NCI-H1092 treated with DMSO at 0.1 percent for 48 hours (cell line): ENCODE data around the gene SNED1.

Experiments used
- DNase-seq: peaks from one replicate; lab custom pipeline; 2025; lab: John Stamatoyannopoulos, UW

Gene SNED1

GRCh38 chr2:241006412-241006811, 8.0 kb downstream of the SNED1 start:
- DNase-seq: no peak

GRCh38 chr2:241007111-241007510, 8.7 kb downstream of the SNED1 start:
- no peak for DNase-seq

- no peak for DNase-seq
Measured at GRCh38 chr2:241007880-241008710, 9.7 kb downstream of the SNED1 start.

- no peak for DNase-seq
Measured at GRCh38 chr2:241008711-241009121, 10.3 kb downstream of the SNED1 start.

- DNase-seq: no peak
Measured at GRCh38 chr2:241009191-241009590, 10.8 kb downstream of the SNED1 start.

- no peak for DNase-seq
Measured at GRCh38 chr2:241009601-241010530, 11.4 kb downstream of the SNED1 start.

GRCh38 chr2:241010531-241011295, 12.3 kb downstream of the SNED1 start:
- no peak for DNase-seq

GRCh38 chr2:241011296-241011600, 12.8 kb downstream of the SNED1 start:
- no peak for DNase-seq

GRCh38 chr2:241011751-241012510, 13.5 kb downstream of the SNED1 start:
- no peak for DNase-seq

GRCh38 chr2:241014224-241014623, 15.8 kb downstream of the SNED1 start:
- DNase-seq: no peak

- DNase-seq: no peak
Measured at GRCh38 chr2:241014764-241015163, 16.3 kb downstream of the SNED1 start.

GRCh38 chr2:241015439-241015838, 17.0 kb downstream of the SNED1 start:
- no peak for DNase-seq

GRCh38 chr2:241017228-241017940, 19.0 kb downstream of the SNED1 start:
- no peak for DNase-seq

GRCh38 chr2:241018051-241018891, 19.9 kb downstream of the SNED1 start:
- no peak for DNase-seq

GRCh38 chr2:241019441-241020139, 21.2 kb downstream of the SNED1 start:
- DNase-seq: no peak

- DNase-seq: no peak
Measured at GRCh38 chr2:241020201-241020600, 21.8 kb downstream of the SNED1 start.

- no peak for DNase-seq
Measured at GRCh38 chr2:241020629-241021190, 22.3 kb downstream of the SNED1 start.

GRCh38 chr2:241025639-241026038, 27.2 kb downstream of the SNED1 start:
- no peak for DNase-seq
